Endothelial cell of umbilical vein (primary cell): ENCODE measurements around the gene ELAVL1. TPM values are rescaled to one million over a fixed set of nuclear protein-coding genes. Genes with fewer than 3 reads are reported as not detected.

Source experiments
- BruUV-seq: library from RNA; stranded (reverse); fragments of 400-500 nt; replicated peaks from 2 replicates; lab custom pipeline; 2021; lab: Mats Ljungman, UMichigan
- CTCF ChIA-PET: fragments of 300-600, 350-600 bp; sonication (Branson Sonifier 250); formaldehyde crosslinking; loops from one replicate; lab custom pipeline; 2021; ENCODE audit warnings: antibody characterized with exemption, inconsistent platforms; lab: Charles Lee
- POLR2A ChIA-PET: fragments of 300-600, 350-600 bp; sonication (Branson Sonifier 250); formaldehyde crosslinking; loops from one replicate; lab custom pipeline; 2021; ENCODE audit warnings: antibody characterized with exemption, inconsistent platforms; lab: Charles Lee
- DNase-seq: peaks from one replicate; pipeline ENCODE4 v3.0.0-alpha.2; 2011; ENCODE audit warnings: low read depth, low spot score
- FAIRE-seq: peaks from 2 replicates; lab custom pipeline; 2011; peaks lifted over from hg19 to GRCh38; lab: Jason Lieb, UNC
- H2AFZ ChIP-seq: 2 replicates; pipeline ENCODE4 v1.6.0; 2012; ENCODE audit warnings: low read depth, low read length, control low read depth, inconsistent platforms
- H3K27ac ChIP-seq: 2 replicates; pipeline ENCODE4 v1.5.1; 2011; ENCODE audit warnings: low read depth, mild to moderate bottlenecking, control low read depth, low read length, moderate library complexity; ENCODE audit not compliant: insufficient read depth
- H3K27me3 ChIP-seq, 2 experiments: 2 replicates each; pipeline versions ENCODE4 v1.6.0 to v1.6.1; 2011; ENCODE audit warnings: low read length in 2 of 2, mixed read lengths in 1 of 2; ENCODE audit not compliant: control insufficient read depth in 2 of 2, insufficient read depth in 2 of 2
- H3K36me3 ChIP-seq, 2 experiments: 2 replicates in 1 of 2; 3 replicates in 1 of 2; pipeline ENCODE4 v1.5.1; 2011; ENCODE audit warnings: low read length in 2 of 2, mild to moderate bottlenecking in 1 of 2, moderate library complexity in 1 of 2; ENCODE audit not compliant: control insufficient read depth in 2 of 2, insufficient read depth in 2 of 2; ENCODE audit errors: extremely low read depth in 1 of 2
- H3K4me1 ChIP-seq: 3 replicates; pipeline ENCODE4 v1.5.1; 2011; ENCODE audit warnings: mild to moderate bottlenecking, low read length; ENCODE audit not compliant: control insufficient read depth, insufficient read depth; ENCODE audit errors: extremely low read depth
- H3K4me2 ChIP-seq: 2 replicates; pipeline ENCODE4 v1.6.1; 2011; ENCODE audit warnings: low read length, control low read depth, mixed read lengths; ENCODE audit not compliant: insufficient read depth
- H3K4me3 ChIP-seq, 3 experiments: fragments of 200-600 bp in 1 of 3; sonication (generic), shearing (Covaris generic) in 1 of 3; replicated peaks in 1 of 3; 2 replicates each; pipeline ENCODE4 v1.5.1; 2011 to 2016; ENCODE audit warnings: control low read depth in 3 of 3, low read length in 3 of 3, mild to moderate bottlenecking in 2 of 3, inconsistent platforms in 1 of 3, low read depth in 1 of 3, moderate library complexity in 1 of 3; ENCODE audit not compliant: insufficient read depth in 1 of 3
- H3K79me2 ChIP-seq: 2 replicates; pipeline ENCODE4 v1.6.0; 2012; ENCODE audit warnings: low read length, inconsistent platforms; ENCODE audit not compliant: control insufficient read depth, insufficient read depth
- H3K9ac ChIP-seq: replicated peaks from 2 replicates; pipeline ENCODE3; 2011; ENCODE audit warnings: low read length, control low read depth; ENCODE audit not compliant: insufficient read depth; ENCODE audit errors: extremely low read depth
- H3K9me1 ChIP-seq: replicated peaks from 3 replicates; pipeline ENCODE4 v1.6.0; 2011; ENCODE audit warnings: mild to moderate bottlenecking, low read length; ENCODE audit not compliant: control insufficient read depth, insufficient read depth; ENCODE audit errors: extremely low read depth
- H3K9me3 ChIP-seq: replicated peaks from 2 replicates; pipeline ENCODE4 v1.5.1; 2012; ENCODE audit warnings: low read length, inconsistent platforms; ENCODE audit not compliant: control insufficient read depth, insufficient read depth
- H4K20me1 ChIP-seq: replicated peaks from 2 replicates; pipeline ENCODE3; 2011; ENCODE audit warnings: mild to moderate bottlenecking, low read length; ENCODE audit not compliant: control insufficient read depth, insufficient read depth; ENCODE audit errors: extremely low read depth
- CTCF ChIP-seq, 2 donors: IDR thresholded peaks; 1 replicate in 1 of 2; 2 replicates in 1 of 2; pipeline ENCODE4 v1.5.1; 2011; ENCODE audit warnings: low read length in 2 of 2, mild to moderate bottlenecking in 2 of 2, moderate library complexity in 2 of 2, control low read depth in 1 of 2, inconsistent platforms in 1 of 2, low read depth in 1 of 2; ENCODE audit not compliant: insufficient read depth in 1 of 2; ENCODE audit errors: extremely low read depth in 1 of 2
- EZH2 ChIP-seq: IDR thresholded peaks from 2 replicates; pipeline ENCODE4 v1.6.1; 2012; ENCODE audit warnings: borderline replicate concordance, low read depth, mild to moderate bottlenecking, moderate library complexity, low read length, inconsistent platforms; ENCODE audit not compliant: severe bottlenecking
- FOS ChIP-seq: IDR thresholded peaks from 2 replicates; pipeline ENCODE4 v1.6.1; 2011; ENCODE audit warnings: mild to moderate bottlenecking, low read length, moderate library complexity, borderline replicate concordance; ENCODE audit not compliant: insufficient read depth
- GATA2 ChIP-seq: IDR thresholded peaks from 2 replicates; pipeline ENCODE4 v1.7.0; 2011; ENCODE audit warnings: low read depth, mild to moderate bottlenecking, moderate library complexity, mixed read lengths, low read length; ENCODE audit not compliant: insufficient read length, insufficient read depth
- JUN ChIP-seq: IDR thresholded peaks from 2 replicates; pipeline ENCODE4 v1.6.1; 2011; ENCODE audit warnings: borderline replicate concordance, low read depth; ENCODE audit not compliant: insufficient read length, insufficient read depth
- MAX ChIP-seq: IDR thresholded peaks from 2 replicates; pipeline ENCODE4 v1.6.1; 2011; ENCODE audit not compliant: insufficient read depth, insufficient read length
- MYC ChIP-seq: IDR thresholded peaks from one replicate; pipeline ENCODE4 v1.6.1; 2011; ENCODE audit warnings: mild to moderate bottlenecking, low read depth, low read length
- POLR2A ChIP-seq: IDR thresholded peaks from 2 replicates; pipeline ENCODE4 v1.6.1; 2012; ENCODE audit warnings: low read depth, mild to moderate bottlenecking, control low read depth, low read length
- POLR2AphosphoS5 ChIP-seq: IDR thresholded peaks from 2 replicates; pipeline ENCODE4 v1.6.1; 2012; ENCODE audit warnings: low read depth, mild to moderate bottlenecking, control low read depth, low read length, moderate library complexity; ENCODE audit not compliant: insufficient read depth
- dilution Hi-C: fragments of 300-500 bp; cut with MboI; formaldehyde crosslinking; loops from one replicate; pipeline ENCODE4 v1.15.0; 2019; ENCODE audit warnings: low sequenced_read_pairs; ENCODE audit not compliant: extremely low pct_ligation_motif_present
- intact Hi-C: fragments of 100-400 bp; cut with micrococcal nuclease; formaldehyde crosslinking; loops from one replicate; pipeline ENCODE4 v1.10.0; 2022
- polyA plus RNA-seq, 4 experiments: library from polyadenylated mRNA; depleted of rRNA in 3 of 4; stranded (reverse) in 3 of 4; unstranded in 1 of 4; fragments of >200 nt; gene quantifications; 2 replicates each; pipeline versions ENCODE4 v1.2.1 to v1.2.3, GENCODE V29; 2011 to 2012; ENCODE audit warnings: missing spikeins in 1 of 4
- total RNA-seq: library from RNA; stranded (reverse); gene quantifications from 2 replicates; pipeline ENCODE4 v1.2.3, GENCODE V29; 2021

Gene ELAVL1
- total and polyA plus RNA-seq, 2 donors (not counting 3 experiments of a cell fraction or from before 2014, with no cell fraction given) = 46.8 to 134 TPM

- no peaks in the 10 kb centered on the region for H3K9me1 ChIP-seq
- CTCF ChIA-PET = interaction anchor here (1.5 to 5.1 kb wide), 3 partner anchors 20 to 355 kb away, joined by 3 to 34 read pairs (median 5); partner anchors contain the start of genes MAP2K7 and TIMM44
- no TSS peak for BruUV-seq
- intact Hi-C loops (loop anchor here (5.0 kb wide), 1 partner anchor 241 kb away; the partner anchor contains the start of gene TRAPPC5), dilution Hi-C loops (no loop called here)
- peaks cover 25% of the 10 kb centered on the region for H3K4me1 ChIP-seq
- no peak overlapping the region for H3K27ac ChIP-seq
- H4K20me1 ChIP-seq = no peaks in the 10 kb centered on the region
- H3K9me3 ChIP-seq = no peaks in the 10 kb centered on the region
- H3K79me2 ChIP-seq = no peaks in the 10 kb centered on the region
- H3K4me3 ChIP-seq = no peak overlapping the region
- no peak overlapping the region for H3K4me2 ChIP-seq
- DNase-seq (no peak), FAIRE-seq (no peak)
- H3K27me3 ChIP-seq = peaks cover 2% of the 10 kb centered on the region in 2 experiments
- H3K9ac ChIP-seq = no peak overlapping the region
- POLR2A ChIA-PET = no interaction called here
- H2AFZ ChIP-seq = no peak overlapping the region
- TF ChIP-seq EZH2 (no peak), FOS (no peak), CTCF (IDR thresholded peaks at IDR 0.05; ENCODE audit: extremely low read depth in 1 of 2, insufficient read depth in 1 of 2, low read depth in 1 of 2, low read length in 2 of 2) (no peak), POLR2A (no peak), MAX (no peak), MYC (no peak), JUN (no peak), POLR2AphosphoS5 (no peak), GATA2 (no peak)
- H3K36me3 ChIP-seq = peaks cover 0 to 5% of the 10 kb centered on the region in 2 experiments
Measured at GRCh38 chr19:7923295-7924191, 81.9 kb downstream of the ELAVL1 start.
